Body of pancreas (tissue), 4 donors: Measurements from ENCODE around the gene GRIA2. TPM values are rescaled to one million over a fixed set of nuclear protein-coding genes. Genes with fewer than 3 reads are reported as not detected.

Experiments
- ATAC-seq: fragments of 150-250 bp; one replicate; pipeline ENCODE4 v1.9.1; 2016
- DNase-seq, 4 donors: peaks; one replicate each; pipeline ENCODE4 v3.0.0-alpha.2; 2019
- H3K27ac ChIP-seq, 4 donors: fragments of 200-600 bp; sonication (generic); 1 replicate in 3 of 4; 2 replicates in 1 of 4; pipeline versions ENCODE4 v1.5.1 to v1.6.1; 2016 to 2019; ENCODE audit warnings: mild to moderate bottlenecking in 1 of 4, mixed read lengths in 1 of 4, moderate library complexity in 1 of 4
- H3K27me3 ChIP-seq, 2 donors: fragments of 200-600 bp; sonication (generic); one replicate each; pipeline ENCODE4 v1.6.0; 2016; ENCODE audit warnings: mild to moderate bottlenecking in 1 of 2
- H3K36me3 ChIP-seq, 2 donors: fragments of 200-600 bp; sonication (generic); replicated peaks in 1 of 2; 2 replicates each; pipeline ENCODE4 v1.5.1; 2016; ENCODE audit warnings: low read depth in 2 of 2; ENCODE audit not compliant: insufficient read depth in 1 of 2
- H3K4me1 ChIP-seq: fragments of 200-600 bp; sonication (generic); one replicate; pipeline ENCODE4 v1.6.0; 2016
- H3K4me3 ChIP-seq, 2 donors: fragments of 200-600 bp; sonication (generic); 1 replicate in 1 of 2; 2 replicates in 1 of 2; pipeline ENCODE4 v1.5.1; 2016 to 2019
- H3K9me3 ChIP-seq, 3 donors: fragments of 200-600 bp; sonication (generic); 1 replicate in 2 of 3; 2 replicates in 1 of 3; pipeline ENCODE4 v1.5.1; 2016
- POLR2A ChIP-seq, 3 donors: fragments of 450-650 bp; IDR thresholded peaks; one replicate each; pipeline ENCODE4 v1.6.1; 2016; ENCODE audit warnings: antibody characterized with exemption in 3 of 3, mild to moderate bottlenecking in 2 of 3
- WGBS, 2 donors: methylation state at CpG; one replicate each; pipeline ENCODE4 v1.1.5; 2017; 5-methylcytosine and 5-hydroxymethylcytosine counted together
- intact Hi-C: fragments of 100-400 bp; cut with DNase I; formaldehyde crosslinking; loops from one replicate; pipeline ENCODE4 v1.15.1; 2023
- total RNA-seq, 2 donors: library from RNA; depleted of rRNA; stranded (reverse); fragments of >200 nt; gene quantifications; one replicate each; pipeline ENCODE4 v1.1.0, GENCODE V29; 2016
- TF ChIP-seq, protein P1 (sequence below), 7 experiments: fragments of 450-650 bp in 4 of 7; fragments of 200-600 bp in 3 of 7; sonication (generic) in 3 of 7; IDR thresholded peaks; one replicate each; pipeline ENCODE4 v1.5.1; 2016 to 2019; ENCODE audit warnings: antibody characterized with exemption in 7 of 7

Gene GRIA2
- total RNA-seq, 2 donors from 2014 or later = 1.0 to 1.6 TPM

DNA sequence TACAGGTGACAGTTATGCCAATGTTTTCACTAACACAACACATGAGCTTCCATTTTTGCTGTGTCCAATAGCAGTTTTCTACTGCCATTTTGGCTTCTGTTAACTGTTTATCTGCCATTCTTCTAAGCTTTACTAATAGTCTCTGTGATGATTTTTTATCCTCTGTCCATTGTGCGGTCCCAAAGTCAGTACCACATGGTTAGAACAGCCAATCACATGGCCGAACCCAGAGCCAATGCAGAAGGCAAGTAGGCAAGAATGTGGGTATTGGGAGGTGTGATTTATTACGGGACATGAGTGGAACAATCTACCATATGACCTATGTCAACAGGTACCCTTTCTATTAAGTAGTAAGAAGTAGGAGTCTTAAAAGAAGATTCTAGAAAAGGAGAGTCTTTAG lies 61.5 kb downstream of the GRIA2 start:
- intact Hi-C loops = no loop called here
- H3K27me3 ChIP-seq = no peaks in the 10 kb centered on the region
- TF ChIP-seq, protein P1, sequence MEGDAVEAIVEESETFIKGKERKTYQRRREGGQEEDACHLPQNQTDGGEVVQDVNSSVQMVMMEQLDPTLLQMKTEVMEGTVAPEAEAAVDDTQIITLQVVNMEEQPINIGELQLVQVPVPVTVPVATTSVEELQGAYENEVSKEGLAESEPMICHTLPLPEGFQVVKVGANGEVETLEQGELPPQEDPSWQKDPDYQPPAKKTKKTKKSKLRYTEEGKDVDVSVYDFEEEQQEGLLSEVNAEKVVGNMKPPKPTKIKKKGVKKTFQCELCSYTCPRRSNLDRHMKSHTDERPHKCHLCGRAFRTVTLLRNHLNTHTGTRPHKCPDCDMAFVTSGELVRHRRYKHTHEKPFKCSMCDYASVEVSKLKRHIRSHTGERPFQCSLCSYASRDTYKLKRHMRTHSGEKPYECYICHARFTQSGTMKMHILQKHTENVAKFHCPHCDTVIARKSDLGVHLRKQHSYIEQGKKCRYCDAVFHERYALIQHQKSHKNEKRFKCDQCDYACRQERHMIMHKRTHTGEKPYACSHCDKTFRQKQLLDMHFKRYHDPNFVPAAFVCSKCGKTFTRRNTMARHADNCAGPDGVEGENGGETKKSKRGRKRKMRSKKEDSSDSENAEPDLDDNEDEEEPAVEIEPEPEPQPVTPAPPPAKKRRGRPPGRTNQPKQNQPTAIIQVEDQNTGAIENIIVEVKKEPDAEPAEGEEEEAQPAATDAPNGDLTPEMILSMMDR (IDR thresholded peaks at IDR 0.05) = no peak
- TF ChIP-seq POLR2A (IDR thresholded peaks at IDR 0.05) = no peak
- no peaks in the 10 kb centered on the region for H3K4me1 ChIP-seq
- no peaks in the 10 kb centered on the region for H3K36me3 ChIP-seq
- H3K27ac ChIP-seq = no peak overlapping the region
- DNase-seq (no peak), ATAC-seq (no peak)
- WGBS, 2 donors = 50 to 51% methylated on average over 3 of the region's 3 CpGs
- H3K4me3 ChIP-seq = no peak overlapping the region
- no peaks in the 10 kb centered on the region for H3K9me3 ChIP-seq

DNA sequence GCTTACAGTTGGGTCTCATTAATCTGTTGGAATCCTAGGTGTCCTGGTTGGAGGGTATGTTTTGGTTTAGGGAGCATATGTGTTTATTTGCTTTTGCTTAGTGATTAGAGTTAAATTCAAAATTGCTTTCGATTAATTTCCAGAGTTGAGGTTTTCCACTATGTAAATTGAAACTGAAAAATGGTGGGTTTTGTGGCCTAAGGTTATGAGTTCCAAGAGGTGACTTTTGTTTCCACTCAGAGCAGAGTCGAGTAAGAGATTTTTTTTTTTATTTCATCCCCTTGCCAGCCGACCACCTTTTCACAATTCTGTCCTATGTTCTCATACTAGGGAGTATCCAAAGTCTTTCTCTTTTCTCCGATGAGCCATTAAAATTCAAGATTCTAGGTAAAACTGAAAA lies 66.9 kb downstream of the GRIA2 start:
- Histone ChIP-seq H3K4me3 (no peak overlapping the region), H3K27ac (no peak overlapping the region), H3K4me1 (no peaks in the 10 kb centered on the region), H3K36me3 (no peaks in the 10 kb centered on the region), H3K9me3 (no peaks in the 10 kb centered on the region), H3K27me3 (no peaks in the 10 kb centered on the region)
- WGBS, 2 donors = 69 to 77% methylated on average over 4 of the region's 4 CpGs
- intact Hi-C loops = no loop called here
- DNase-seq (no peak), ATAC-seq (no peak)
- TF ChIP-seq POLR2A (IDR thresholded peaks at IDR 0.05) = no peak
- TF ChIP-seq, protein P1 (IDR thresholded peaks at IDR 0.05) = no peak

DNA sequence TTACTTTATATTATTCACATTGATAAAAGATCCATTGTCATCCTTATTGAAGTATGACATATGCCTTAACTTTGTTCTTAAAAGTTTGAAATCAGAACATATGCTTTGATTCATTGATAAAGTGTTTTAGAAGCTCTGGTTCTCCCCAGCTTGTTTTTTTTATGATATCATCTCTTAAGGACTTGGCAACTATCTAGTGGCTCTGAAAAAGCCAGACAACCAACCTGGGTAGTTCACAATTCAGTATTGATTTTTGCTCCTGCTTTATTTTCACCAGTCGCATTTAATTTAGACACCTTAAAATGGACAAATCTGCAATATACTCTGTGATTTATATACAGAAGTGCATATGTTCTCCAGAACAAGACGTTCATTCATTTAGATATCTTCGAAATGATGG lies 70.1 kb downstream of the GRIA2 start:
- no peaks in the 10 kb centered on the region for H3K9me3 ChIP-seq
- no peak for ATAC-seq
- no peak overlapping the region for H3K27ac ChIP-seq
- no peaks in the 10 kb centered on the region for H3K36me3 ChIP-seq
- DNase-seq = no peak
- no peaks in the 10 kb centered on the region for H3K27me3 ChIP-seq
- intact Hi-C loops = no loop called here
- TF ChIP-seq, protein P1 (IDR thresholded peaks at IDR 0.05) = no peak
- no peak for TF ChIP-seq POLR2A (IDR thresholded peaks at IDR 0.05)
- H3K4me3 ChIP-seq = no peak overlapping the region
- 53 to 64% methylated on average over 3 of the region's 3 CpGs for WGBS, 2 donors
- H3K4me1 ChIP-seq = no peaks in the 10 kb centered on the region

DNA sequence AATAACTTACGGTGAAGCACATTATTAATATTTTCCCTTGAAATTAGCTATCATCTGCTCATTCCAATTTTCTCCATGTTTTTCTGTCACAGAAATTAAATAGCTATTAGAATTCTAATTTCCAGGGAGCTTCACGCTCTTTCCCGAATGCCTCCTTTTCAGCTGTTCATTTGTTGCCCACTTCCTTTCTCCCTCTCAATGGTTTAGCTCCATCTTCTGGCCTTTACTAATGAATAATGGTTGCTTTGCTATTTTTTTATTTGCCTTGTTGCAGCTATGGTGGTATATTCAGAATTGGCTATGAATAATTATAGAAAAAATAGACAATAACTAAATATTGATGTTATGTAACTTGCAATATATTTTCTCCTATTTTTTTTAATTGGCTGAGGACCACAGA lies 70.5 kb downstream of the GRIA2 start:
- ATAC-seq (no peak), DNase-seq (no peak)
- Histone ChIP-seq H3K4me3 (no peak overlapping the region), H3K4me1 (no peaks in the 10 kb centered on the region), H3K9me3 (no peaks in the 10 kb centered on the region), H3K27ac (no peak overlapping the region), H3K36me3 (no peaks in the 10 kb centered on the region), H3K27me3 (no peaks in the 10 kb centered on the region)
- TF ChIP-seq POLR2A (IDR thresholded peaks at IDR 0.05) = no peak
- TF ChIP-seq, protein P1 (IDR thresholded peaks at IDR 0.05) = no peak
- WGBS, 2 donors = 74 to 85% methylated on average over 3 of the region's 3 CpGs
- intact Hi-C loops = no loop called here

DNA sequence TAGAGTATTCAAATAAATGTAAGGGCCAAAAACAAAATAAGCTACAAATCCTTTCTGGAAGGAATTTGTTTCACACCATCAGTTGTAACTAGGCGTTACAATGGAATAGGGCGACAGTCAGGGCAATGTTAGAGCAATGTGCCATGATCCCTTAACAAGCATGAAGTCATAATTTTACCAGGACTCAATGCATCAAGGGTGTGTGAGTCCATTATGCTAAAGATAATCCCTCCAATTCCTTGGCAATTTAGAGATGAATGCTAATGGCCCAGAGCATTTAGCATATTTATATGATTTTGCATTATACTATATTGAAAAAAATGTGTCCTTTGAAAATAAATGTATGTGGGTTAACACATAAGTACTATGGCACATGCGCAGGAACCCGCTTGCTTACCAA lies 73.1 kb downstream of the GRIA2 start:
- H3K27me3 ChIP-seq = no peaks in the 10 kb centered on the region
- intact Hi-C loops = no loop called here
- no peak overlapping the region for H3K27ac ChIP-seq
- DNase-seq (no peak), ATAC-seq (no peak)
- no peak overlapping the region for H3K4me3 ChIP-seq
- H3K36me3 ChIP-seq = no peaks in the 10 kb centered on the region
- 78 to 90% methylated on average over 4 of the region's 4 CpGs for WGBS, 2 donors
- TF ChIP-seq, protein P1 (IDR thresholded peaks at IDR 0.05) = no peak
- no peak for TF ChIP-seq POLR2A (IDR thresholded peaks at IDR 0.05)
- H3K9me3 ChIP-seq = no peaks in the 10 kb centered on the region
- H3K4me1 ChIP-seq = no peaks in the 10 kb centered on the region
